Endothelial cell of coronary artery (primary cell): Measurements from ENCODE around the gene SLC25A25. TPM values are rescaled to one million over a fixed set of nuclear protein-coding genes. Genes with fewer than 3 reads are reported as not detected.

ENCODE experiments used
- total RNA-seq: library from RNA; depleted of rRNA; stranded (reverse); fragments of >200 nt; gene quantifications from 2 replicates; pipeline ENCODE4 v1.2.3, GENCODE V29; 2014

Gene SLC25A25
- 12.6 and 16.1 TPM in 2 replicates for total RNA-seq

DNA sequence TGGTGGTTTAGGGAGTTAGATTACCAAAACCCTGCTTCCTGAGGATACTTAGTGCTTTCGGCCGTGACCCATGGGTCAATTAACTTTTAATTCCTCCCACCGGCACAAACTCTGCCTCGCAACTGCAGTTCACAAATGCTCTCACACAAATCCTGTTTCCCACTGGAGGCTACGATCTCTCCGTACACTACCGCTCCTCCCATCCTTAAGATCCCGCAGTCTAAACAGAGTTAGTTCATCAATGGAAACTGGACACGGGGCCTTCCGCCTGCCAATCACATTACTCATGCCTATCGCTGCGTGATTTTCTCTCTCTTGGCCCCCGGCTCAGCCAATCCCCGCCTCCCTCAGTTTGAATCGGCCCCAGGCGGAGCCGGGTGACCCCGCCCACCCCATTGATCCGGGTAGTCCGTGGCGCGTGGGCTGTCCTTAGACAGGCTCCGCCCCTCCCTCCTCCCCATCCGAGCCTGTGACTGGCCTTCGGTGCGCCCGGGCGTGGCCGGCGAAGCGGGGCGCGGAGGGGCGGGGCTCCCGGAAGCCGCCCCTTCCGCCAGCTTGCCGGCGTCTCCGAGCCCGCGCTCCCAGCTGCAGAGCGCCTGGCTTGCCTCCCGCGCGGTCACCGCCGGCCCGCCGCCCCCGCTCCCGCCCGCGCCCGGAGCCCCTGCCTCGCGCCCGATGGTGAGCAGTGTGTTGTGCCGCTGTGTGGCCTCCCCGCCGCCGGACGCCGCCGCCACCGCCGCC, at the start of gene SLC25A25:
Gene SLC25A25, plus strand, starts transcription at position 588 of the 741 bp plus-strand sequence. Its CDS starts 88 bp downstream, at position 676.

DNA sequence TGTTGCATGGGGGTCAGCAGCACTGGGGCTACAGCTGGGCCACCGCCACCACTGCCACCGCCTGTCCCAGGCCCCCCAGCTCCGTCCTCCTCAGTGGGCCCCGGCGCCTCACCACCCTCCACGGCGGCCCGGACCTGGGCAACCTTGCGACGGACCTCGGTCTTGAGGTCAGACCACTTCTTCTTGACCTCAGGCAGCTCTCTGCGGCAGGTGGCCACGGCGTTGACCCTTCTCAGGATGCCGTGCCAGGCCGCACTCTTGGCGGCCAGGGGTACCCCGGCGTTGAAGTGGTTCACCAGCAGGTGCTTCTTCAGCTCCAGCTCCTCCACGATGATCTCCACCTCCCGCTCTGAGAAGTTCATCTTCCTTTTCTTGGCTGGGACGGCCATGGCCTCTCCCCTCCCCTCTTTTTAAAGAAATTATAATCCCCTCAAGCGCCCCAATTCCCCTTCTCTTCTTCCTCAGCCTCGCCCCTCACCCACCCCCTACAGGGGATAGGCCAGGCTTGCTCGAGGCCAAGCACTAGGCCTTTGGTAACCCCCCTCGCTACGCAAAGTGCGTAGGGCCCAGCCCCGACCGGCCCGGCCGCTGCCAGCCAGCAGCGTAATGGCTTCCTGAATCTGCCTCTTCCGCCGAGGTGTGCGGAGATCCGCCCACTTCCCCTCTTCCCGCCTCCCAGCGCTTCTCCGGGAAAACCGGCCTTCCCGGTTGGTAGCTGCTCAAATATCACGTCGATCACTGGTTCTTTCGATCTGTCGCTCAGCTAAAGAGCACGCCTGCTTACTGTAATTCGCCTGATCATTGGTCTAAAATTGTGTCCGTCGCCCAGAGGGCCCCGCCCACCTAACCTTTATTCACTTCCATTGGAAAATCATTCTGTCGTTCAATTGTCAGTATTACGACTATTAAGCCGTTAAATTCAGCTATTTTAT, 1.1 kb upstream of the SLC25A25 start, which contains the start of gene NAIF1:
Gene NAIF1, minus strand, starts transcription at position 608 of the 932 bp plus-strand sequence. Its CDS starts 219 bp downstream, at position 389.

DNA sequence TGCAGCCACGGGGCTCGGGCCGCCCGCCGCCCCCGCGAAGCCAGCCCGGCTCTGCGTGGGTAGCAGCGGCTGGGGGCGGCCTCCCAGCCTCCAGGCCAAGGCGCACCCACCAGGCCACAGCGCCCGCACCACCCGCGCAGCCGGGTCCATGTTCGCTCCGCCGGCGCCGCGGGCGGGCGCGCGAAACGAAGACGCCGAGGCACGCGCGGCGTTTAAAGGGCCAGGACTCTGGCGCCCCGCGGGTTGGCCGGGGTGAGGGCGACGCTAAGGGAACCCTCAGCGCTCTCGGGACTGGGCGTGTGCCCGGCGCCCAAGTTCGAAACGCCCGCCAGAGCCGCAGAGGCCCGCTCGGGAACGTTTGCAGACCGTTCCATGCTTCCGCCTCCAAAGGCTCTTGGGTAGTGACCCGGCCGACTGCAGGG, 59.5 kb downstream of the SLC25A25 start, which contains the start of gene PTGES2:
Gene PTGES2, minus strand, starts transcription at position 162 of the 422 bp plus-strand sequence. Its CDS starts 12 bp downstream, at position 150.

DNA sequence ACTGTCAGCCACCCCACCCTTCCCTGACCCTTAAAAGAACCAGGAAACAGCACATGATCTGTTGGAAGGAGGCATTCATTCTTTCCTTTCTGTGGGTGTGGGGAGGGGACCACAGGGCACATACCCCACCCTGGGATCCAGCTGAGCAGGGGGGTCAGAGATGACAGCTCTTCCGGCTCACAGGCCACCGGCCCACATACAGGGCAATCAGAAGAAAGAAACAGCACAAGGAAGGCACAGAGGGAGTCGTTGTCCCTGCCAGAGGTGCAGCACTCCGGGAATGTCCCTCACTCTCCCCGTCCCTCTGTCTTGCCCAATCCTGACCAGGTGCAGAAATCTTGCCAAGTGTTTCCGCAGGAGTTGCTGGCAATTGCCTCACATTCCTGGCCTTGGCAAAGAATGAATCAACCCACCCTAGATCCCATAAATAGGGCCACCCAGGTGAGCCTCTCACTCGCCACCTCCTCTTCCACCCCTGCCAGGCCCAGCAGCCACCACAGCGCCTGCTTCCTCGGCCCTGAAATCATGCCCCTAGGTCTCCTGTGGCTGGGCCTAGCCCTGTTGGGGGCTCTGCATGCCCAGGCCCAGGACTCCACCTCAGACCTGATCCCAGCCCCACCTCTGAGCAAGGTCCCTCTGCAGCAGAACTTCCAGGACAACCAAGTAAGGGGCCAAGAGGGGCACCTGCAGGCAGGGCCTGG, 81.1 kb downstream of the SLC25A25 start, which contains the start of gene LCN2:
Gene LCN2, plus strand, starts transcription at position 453 of the 701 bp plus-strand sequence. Its CDS starts 73 bp downstream, at position 526.

Other genes with a start within 250 kb of the SLC25A25 start
- gene ENG, start 213.6 kb upstream of the SLC25A25 start, total RNA-seq, result 60.0 and 137 TPM in 2 replicates
- gene AK1, start 190.6 kb upstream of the SLC25A25 start, total RNA-seq, result 38.4 and 38.5 TPM in 2 replicates
- 24.7 and 44.8 TPM in 2 replicates for gene ST6GALNAC6, start 168.6 kb upstream of the SLC25A25 start, total RNA-seq
- gene ST6GALNAC4, start 151.2 kb upstream of the SLC25A25 start, total RNA-seq, result 38.7 and 46.9 TPM in 2 replicates
- gene PIP5KL1, start 137.5 kb upstream of the SLC25A25 start, total RNA-seq, result 0.18 and 1.0 TPM in 2 replicates
- gene DPM2, start 130.4 kb upstream of the SLC25A25 start, total RNA-seq, result 8.1 and 9.4 TPM in 2 replicates
- 0.99 and 3.4 TPM in 2 replicates for gene EEIG1, start 87.2 kb upstream of the SLC25A25 start, total RNA-seq
- 9.0 and 9.6 TPM in 2 replicates for gene NAIF1, start 912 bp upstream of the SLC25A25 start, total RNA-seq
- gene PTGES2, start 59.5 kb downstream of the SLC25A25 start, total RNA-seq, result 112 and 116 TPM in 2 replicates
- 0.18 TPM in 1 of 2 replicates, not detected in the other for gene LCN2, start 81.2 kb downstream of the SLC25A25 start, total RNA-seq
- 19.5 and 21.7 TPM in 2 replicates for gene BBLN, start 92.0 kb downstream of the SLC25A25 start, total RNA-seq
- gene CIZ1, start 123.3 kb downstream of the SLC25A25 start, total RNA-seq, result 17.9 and 30.1 TPM in 2 replicates
- 0.27 and 2.9 TPM in 2 replicates for gene DNM1, start 135.1 kb downstream of the SLC25A25 start, total RNA-seq
- gene GOLGA2, start 207.8 kb downstream of the SLC25A25 start, total RNA-seq, result 55.2 and 83.3 TPM in 2 replicates
- 26.8 and 32.1 TPM in 2 replicates for gene SWI5, start 208.0 kb downstream of the SLC25A25 start, total RNA-seq